Heart left ventricle (tissue), 13 donors: ENCODE measurements around the gene MMP7.

Experiments
- CTCF ChIP-seq, 12 donors: fragments of 200-600 bp; sonication (generic) in 4 of 12; IDR thresholded peaks; one replicate each; pipeline versions ENCODE4 v1.5.0 to v1.8.0; 2018 to 2022; ENCODE audit warnings: antibody characterized with exemption in 12 of 12, mild to moderate bottlenecking in 5 of 12
- POLR2A ChIP-seq, 2 donors: fragments of 450-650 bp; IDR thresholded peaks; one replicate each; pipeline ENCODE4 v1.6.1; 2017; ENCODE audit warnings: antibody characterized with exemption in 2 of 2, mild to moderate bottlenecking in 2 of 2, moderate library complexity in 2 of 2
- donor health status: ischemic (EF 13 %, LVEDD 7.1; RV severe dilation, severe dysfunction).
- donor health status: DM: no; HTN: yes; CAD: no.
- donor health status: DM: no; HTN: no; CAD: no.
- donor health status: ischemic (EF 25% LVEDD 6.9; RV normal size, moderate dysfunction).
- donor health status: ischemic (EF 25% LVEDD 5.7; RV mildly dilated, moderate dysfunction).
- donor health status: ischemic (EF 35%, LVEDD 5.7; RV mildly dilated, moderate dysfunction).
- donor health status: nonischemic (EF 11% LVEDD 7.7; RV severe dilation, severe dysfunction).
- donor health status: DM: yes; HTN: yes; CAD: no.
- donor health status: PGD.
- donor health status: ischemic (EF 29% LVEDD 5.4; RV normal size, mild dysfunction).
- donor health status: nonischemic (EF 23%, LVEDD 6.1; RV moderate dilation, normal function).

- TF ChIP-seq CTCF (IDR thresholded peaks at IDR 0.05) (no peak), POLR2A (IDR thresholded peaks at IDR 0.05) (no peak)
Measured at GRCh38 chr11:102577182-102577581, 46.6 kb upstream of the MMP7 start.
